Adipose tissue (tissue), 3 donors: ENCODE measurements around the gene SRRM2. TPM values are rescaled to one million over a fixed set of nuclear protein-coding genes. Genes with fewer than 3 reads are reported as not detected.

Experiments used
- H3K27ac ChIP-seq: one replicate; pipeline ENCODE4 v1.5.1; 2013; ENCODE audit warnings: low read depth, low read length
- WGBS, 3 donors: extraction: QIAGEN DNeasy Blood & Tissue Kit; methylation state at CpG; one replicate each; pipeline ENCODE4 v1.1.7; 2013; 5-methylcytosine and 5-hydroxymethylcytosine counted together
- polyA plus RNA-seq, 3 donors: library from polyadenylated mRNA; stranded (reverse); fragments of 200-250 nt; gene quantifications; one replicate each; pipeline ENCODE4 v1.2.3, GENCODE V29; 2013
- donor health status: healthy with polysubstance abuse.
- donor health status: Bipolar disorder and iron deficiency.
- donor health status: healthy.

Gene SRRM2
- 100 to 1,000 TPM; 342 to 782 (median 459) TPM for polyA plus RNA-seq

- H3K27ac ChIP-seq = peak within 1 kb of the TSS; percentile 87
- whole genome bisulfite sequencing, 3 donors = 2% methylated on average over 77 to 95 of the region's 99 CpGs
Observed at GRCh38 chr16:2752035-2752849, at the start of gene SRRM2. TSS of gene SRRM2 (plus strand) at chr16:2752638. CDS start at chr16:2756365, 3,727 bp downstream.

- 86 to 92% (median 87%) methylated on average over 28 of the region's 28 CpGs for WGBS, 3 donors
Observed at GRCh38 chr16:2702871-2703745, 49.3 kb upstream of the SRRM2 start.

GRCh38 chr16:2704166-2704982, 48.1 kb upstream of the SRRM2 start:
- H3K27ac ChIP-seq = no peak overlapping the region
- 90 to 95% (median 94%) methylated on average over 33 of the region's 33 CpGs for WGBS, 3 donors

More at GRCh38 chr16:2702871-2703745, 49.3 kb upstream of the SRRM2 start:
- no peak overlapping the region for H3K27ac ChIP-seq

GRCh38 chr16:2704983-2705275, 47.5 kb upstream of the SRRM2 start:
- 94 to 96% (median 94%) methylated on average over 14 of the region's 14 CpGs for WGBS, 3 donors
- no peak overlapping the region for H3K27ac ChIP-seq

- 92 to 94% (median 94%) methylated on average over 10 of the region's 10 CpGs for WGBS, 3 donors
Observed at GRCh38 chr16:2705351-2705750, 47.1 kb upstream of the SRRM2 start.

GRCh38 chr16:2706085-2706484, 46.4 kb upstream of the SRRM2 start:
- H3K27ac ChIP-seq = no peak overlapping the region
- 93 to 96% (median 94%) methylated on average over 17 of the region's 17 CpGs for WGBS, 3 donors

More at GRCh38 chr16:2705351-2705750, 47.1 kb upstream of the SRRM2 start:
- H3K27ac ChIP-seq = no peak overlapping the region

GRCh38 chr16:2706611-2707311, 45.7 kb upstream of the SRRM2 start:
- WGBS, 3 donors = 91 to 95% (median 93%) methylated on average over 22 of the region's 22 CpGs
- H3K27ac ChIP-seq = no peak overlapping the region

- WGBS, 3 donors = 93 to 94% (median 94%) methylated on average over 51 of the region's 51 CpGs
- H3K27ac ChIP-seq = no peak overlapping the region
Observed at GRCh38 chr16:2707368-2708289, 44.8 kb upstream of the SRRM2 start.

- H3K27ac ChIP-seq = no peak overlapping the region
- WGBS, 3 donors = 91 to 93% (median 93%) methylated on average over 14 of the region's 14 CpGs
Observed at GRCh38 chr16:2708290-2708639, 44.2 kb upstream of the SRRM2 start.

- no peak overlapping the region for H3K27ac ChIP-seq
- 93 to 96% (median 96%) methylated on average over 22 of the region's 22 CpGs for WGBS, 3 donors
Observed at GRCh38 chr16:2708955-2709587, 43.4 kb upstream of the SRRM2 start.

- no peak overlapping the region for H3K27ac ChIP-seq
- 90 to 97% (median 92%) methylated on average over 10 of the region's 10 CpGs for WGBS, 3 donors
Observed at GRCh38 chr16:2709588-2709984, 42.9 kb upstream of the SRRM2 start.

- no peak overlapping the region for H3K27ac ChIP-seq
- WGBS, 3 donors = 79 to 89% (median 84%) methylated on average over 17 to 20 of the region's 20 CpGs
Observed at GRCh38 chr16:2710021-2710710, 42.3 kb upstream of the SRRM2 start.

GRCh38 chr16:2710711-2711231, 41.7 kb upstream of the SRRM2 start:
- 60 to 74% (median 67%) methylated on average over 11 of the region's 11 CpGs for WGBS, 3 donors
- H3K27ac ChIP-seq = no peak overlapping the region

GRCh38 chr16:2711370-2712062, 40.9 kb upstream of the SRRM2 start:
- H3K27ac ChIP-seq = no peak overlapping the region
- WGBS, 3 donors = 59 to 66% (median 62%) methylated on average over 22 of the region's 22 CpGs

GRCh38 chr16:2712063-2712441, 40.4 kb upstream of the SRRM2 start:
- 68 to 81% (median 78%) methylated on average over 14 of the region's 14 CpGs for WGBS, 3 donors

More at GRCh38 chr16:2712063-2712441, 40.4 kb upstream of the SRRM2 start:
- no peak overlapping the region for H3K27ac ChIP-seq
